OCI-LY7 (cell line): ENCODE measurements around the gene DNMBP. TPM values are rescaled to one million over a fixed set of nuclear protein-coding genes. Genes with fewer than 3 reads are reported as not detected.

Source experiments
- BruUV-seq: library from RNA; stranded (reverse); fragments of 400-500 nt; replicated peaks from 2 replicates; lab custom pipeline; 2021; lab: Mats Ljungman, UMichigan
- CTCF ChIA-PET: fragments of 300-600 bp; sonication (Branson Sonifier 250); formaldehyde crosslinking; loops from one replicate; lab custom pipeline; 2022; ENCODE audit warnings: antibody characterized with exemption; ENCODE audit not compliant: unreplicated experiment; lab: Charles Lee
- POLR2A ChIA-PET: fragments of 300-600 bp; sonication (Branson Sonifier 250); formaldehyde crosslinking; loops from one replicate; lab custom pipeline; 2022; ENCODE audit warnings: antibody characterized with exemption; lab: Charles Lee
- DNase-seq: peaks from one replicate; pipeline ENCODE4 v3.0.0-alpha.2; 2015; ENCODE audit warnings: low spot score
- H2AFZ ChIP-seq: fragments of 200-600 bp; sonication (generic), shearing (Covaris generic); 2 replicates; pipeline ENCODE4 v1.6.1; 2014; ENCODE audit warnings: mild to moderate bottlenecking, antibody characterized with exemption, low read length, moderate library complexity
- H3K27ac ChIP-seq: fragments of 200-600 bp; sonication (generic); 2 replicates; pipeline ENCODE4 v1.5.1; 2014; ENCODE audit warnings: mixed run types, low read depth, mild to moderate bottlenecking, moderate library complexity, low read length, inconsistent platforms; ENCODE audit not compliant: poor library complexity, severe bottlenecking
- H3K36me3 ChIP-seq: fragments of 200-600 bp; sonication (generic); 2 replicates; pipeline ENCODE4 v1.6.1; 2014; ENCODE audit warnings: mild to moderate bottlenecking, antibody characterized with exemption, low read length, moderate library complexity, mixed read lengths; ENCODE audit not compliant: insufficient read depth
- H3K4me1 ChIP-seq: fragments of 200-600 bp; sonication (generic); 2 replicates; pipeline ENCODE4 v1.5.1; 2014; ENCODE audit warnings: mild to moderate bottlenecking, low read length; ENCODE audit not compliant: insufficient read depth, poor library complexity, severe bottlenecking
- H3K4me2 ChIP-seq: fragments of 200-600 bp; sonication (generic); 2 replicates; pipeline ENCODE4 v1.6.1; 2014; ENCODE audit warnings: mild to moderate bottlenecking, low read length
- H3K4me3 ChIP-seq: fragments of 200-600 bp; sonication (generic); 2 replicates; pipeline ENCODE4 v1.5.1; 2014; ENCODE audit warnings: mild to moderate bottlenecking, low read depth, low read length; ENCODE audit not compliant: poor library complexity, severe bottlenecking
- H3K79me2 ChIP-seq: fragments of 200-600 bp; sonication (generic); 2 replicates; pipeline ENCODE4 v1.6.1; 2016; ENCODE audit warnings: low read depth, mild to moderate bottlenecking, low read length, moderate library complexity, mixed read lengths; ENCODE audit not compliant: insufficient read depth
- H3K9me2 ChIP-seq: fragments of 200-600 bp; sonication (generic); 2 replicates; pipeline ENCODE4 v1.6.1; 2016; ENCODE audit warnings: mild to moderate bottlenecking, low read length, mixed read lengths; ENCODE audit not compliant: insufficient read depth
- H3K9me3 ChIP-seq: fragments of 200-600 bp; sonication (generic); 2 replicates; pipeline ENCODE4 v1.6.1; 2014; ENCODE audit warnings: mild to moderate bottlenecking, mixed run types, low read length, mixed read lengths
- H4K20me1 ChIP-seq: fragments of 200-600 bp; sonication (generic); 2 replicates; pipeline ENCODE4 v1.6.1; 2014; ENCODE audit warnings: mild to moderate bottlenecking, antibody characterized with exemption, low read length, moderate library complexity, mixed read lengths; ENCODE audit not compliant: insufficient read depth
- CTCF ChIP-seq: fragments of 200-600 bp; sonication (generic); conservative IDR thresholded peaks from 2 replicates; pipeline ENCODE4 v1.5.1; 2014; ENCODE audit warnings: mild to moderate bottlenecking, antibody characterized with exemption, low read length, moderate library complexity, mixed read lengths
- EZH2phosphoT487 ChIP-seq: fragments of 200-600 bp; sonication (generic); IDR thresholded peaks from 2 replicates; pipeline ENCODE4 v1.6.1; 2018; ENCODE audit warnings: low read depth, borderline replicate concordance, mild to moderate bottlenecking, mixed run types, antibody characterized with exemption, low read length, moderate library complexity, mixed read lengths
- intact Hi-C: fragments of 100-400 bp; cut with micrococcal nuclease; formaldehyde crosslinking; loops from one replicate; pipeline ENCODE4 v1.10.0; 2022; ENCODE audit not compliant: unreplicated experiment
- total RNA-seq, 2 experiments: library from RNA; depleted of rRNA in 1 of 2; stranded (reverse); fragments of >200 nt in 1 of 2; shearing (Covaris generic) in 1 of 2; gene quantifications; 2 replicates each; pipeline ENCODE4 v1.2.3, GENCODE V29; 2014 to 2022

DNMBP gene
- total RNA-seq, 2 experiments from 2014 or later: 27.0 to 36.2 TPM

DNA sequence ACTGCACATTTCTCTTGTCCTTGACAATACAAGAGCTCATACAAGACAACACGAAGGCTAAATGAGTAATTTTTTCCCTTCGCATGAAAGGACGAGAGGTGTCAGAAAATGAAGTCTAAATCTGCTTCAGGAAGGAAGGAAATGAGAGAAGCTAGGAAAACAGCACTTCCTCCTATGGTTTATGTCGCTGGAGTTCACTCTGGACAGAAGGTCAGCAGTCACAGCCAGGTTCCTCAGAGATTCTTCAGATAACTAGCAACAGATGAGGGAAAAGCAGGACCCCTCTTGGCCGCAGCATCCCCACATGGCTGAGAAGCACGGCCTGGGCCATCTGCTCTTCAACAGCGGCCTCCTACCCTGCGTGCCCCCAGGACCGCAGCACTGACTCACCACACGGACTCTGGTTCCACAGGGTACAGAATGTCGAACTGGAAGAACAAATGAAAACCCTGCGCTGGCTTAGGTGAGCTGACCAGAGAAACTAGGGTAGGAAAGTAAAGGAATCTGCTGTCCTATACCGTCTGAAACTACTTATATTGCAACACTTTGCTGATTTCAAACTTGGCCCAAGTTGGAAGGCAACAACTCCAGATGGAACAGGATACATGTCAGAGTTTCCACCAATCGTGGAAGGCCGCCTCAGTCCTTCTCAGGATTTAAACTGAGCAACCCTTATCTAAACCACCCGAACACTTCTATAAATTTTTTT lies 26.3 kb downstream of the DNMBP start:
- ChIA-PET CTCF (interaction anchor here (1.6 kb wide), 1 partner anchor 138 kb away, joined by 6 read pairs; no protein-coding TSS in a partner anchor), POLR2A (interaction anchor here (0.7 to 4.5 kb wide), 5 partner anchors 8 to 520 kb away, joined by 3 to 24 read pairs (median 6); no protein-coding TSS in a partner anchor)
- Histone ChIP-seq H3K36me3 (peaks cover 19% of the 10 kb centered on the region), H3K4me3 (peak overlapping the region; percentile 48), H3K4me2 (peak overlapping the region; percentile 73), H2AFZ (no peak overlapping the region; the same call in 1 of the 2 replicates), H3K9me3 (no peaks in the 10 kb centered on the region), H3K27ac (peak overlapping the region; percentile 18), H3K79me2 (peaks cover 95% of the 10 kb centered on the region), H4K20me1 (no peaks in the 10 kb centered on the region; the same call in 1 of the 2 replicates), H3K9me2 (no peaks in the 10 kb centered on the region), H3K4me1 (peaks cover 53% of the 10 kb centered on the region)
- DNase-seq: peak; percentile 27
- intact Hi-C loops: no loop called here
- no TSS peak for BruUV-seq
- TF ChIP-seq CTCF (no peak), EZH2phosphoT487 (no peak)

DNA sequence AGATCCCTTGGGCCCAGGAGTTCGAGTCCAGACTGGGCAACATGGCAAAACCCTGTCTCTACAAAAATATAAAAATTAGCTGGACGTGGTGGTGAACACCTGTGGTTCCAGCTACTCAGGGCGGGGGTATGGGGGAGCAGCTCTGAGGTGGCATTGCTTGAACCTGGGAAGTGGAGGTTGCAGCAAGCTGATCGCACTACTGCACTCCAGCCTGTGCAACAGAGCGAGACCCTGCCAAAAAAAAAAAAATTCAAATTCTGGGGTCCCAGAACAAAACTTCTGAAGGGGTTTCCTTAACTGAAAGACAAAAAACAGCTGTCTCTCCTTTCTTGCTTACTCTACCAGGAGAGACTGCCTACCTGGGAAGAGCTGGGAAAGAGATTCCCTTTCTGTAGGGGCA lies 27.0 kb downstream of the DNMBP start:
- DNase-seq: no peak
- BruUV-seq: no TSS peak
- Histone ChIP-seq H2AFZ (no peak overlapping the region), H4K20me1 (no peaks in the 10 kb centered on the region; the same call in 1 of the 2 replicates), H3K79me2 (peaks cover 95% of the 10 kb centered on the region), H3K4me1 (peaks cover 50% of the 10 kb centered on the region), H3K27ac (no peak overlapping the region), H3K9me3 (no peaks in the 10 kb centered on the region), H3K4me3 (no peak overlapping the region), H3K4me2 (peak overlapping the region; percentile 73; the same call in 1 of the 2 replicates), H3K36me3 (peaks cover 19% of the 10 kb centered on the region), H3K9me2 (no peaks in the 10 kb centered on the region)
- no peak for TF ChIP-seq CTCF
- TF ChIP-seq EZH2phosphoT487: no peak
- ChIA-PET CTCF (interaction anchor here (1.6 kb wide), 1 partner anchor 137 kb away, joined by 6 read pairs; no protein-coding TSS in a partner anchor), POLR2A (interaction anchor here (0.7 to 4.5 kb wide), 6 partner anchors 9 to 520 kb away, joined by 3 to 24 read pairs (median 6); no protein-coding TSS in a partner anchor)
- intact Hi-C loops: no loop called here
